ENCODE measurements around the gene NME4. TPM values are rescaled to one million over a fixed set of nuclear protein-coding genes. Genes with fewer than 3 reads are reported as not detected.

The NME4 gene
- polyA plus RNA-seq, 2 of the 4 experiments (the other 2 are of a cell fraction) = 239 to 349 TPM

- no peak for DNase-seq (ENCODE audit: low read depth in 1 of 2, low spot score in 1 of 2)
- Histone ChIP-seq H3K4me3 (peak overlapping the region; percentile 34), H3K9me3 (no peaks in the 10 kb centered on the region), H3K4me2 (peak overlapping the region; percentile 64), H3K4me1 (peaks cover 13% of the 10 kb centered on the region; the same call in 2 of the 3 replicates), H3K27ac (peak overlapping the region; percentile 49 to 84)
- 90% methylated on average over 18 of the region's 25 CpGs for WGBS (ENCODE audit: missing lambda C conversion rate)
- POLR2A ChIA-PET = interaction anchor here (0.6 to 2.1 kb wide), 7 partner anchors 17 to 251 kb away, joined by 3 to 11 read pairs (median 3); partner anchors contain the start of genes FAM234A and MRPL28
- no peak for FAIRE-seq
- CTCF ChIA-PET = interaction anchor here (0.6 to 12.6 kb wide), 9 partner anchors 11 to 288 kb away, joined by 3 to 76 read pairs (median 5); no protein-coding TSS in a partner anchor
- no peak for TF ChIP-seq JUN (IDR thresholded peaks at IDR 0.05)
- TF ChIP-seq BCL3 (IDR thresholded peaks at IDR 0.05) = no peak
- TF ChIP-seq TP53 (CRISPR knock-in tag; IDR thresholded peaks at IDR 0.05) = no peak
- TF ChIP-seq RNF2 (IDR thresholded peaks at IDR 0.05; ENCODE audit: borderline replicate concordance, low read depth) = no peak
- no peak for TF ChIP-seq FOXS1 (CRISPR knock-in tag; IDR thresholded peaks at IDR 0.05)
- TF ChIP-seq EHMT2 (IDR thresholded peaks at IDR 0.05; ENCODE audit: low read depth) = no peak
- no peak for TF ChIP-seq CBX8 (IDR thresholded peaks at IDR 0.05)
- no peak for TF ChIP-seq GATA3 (IDR thresholded peaks at IDR 0.05; ENCODE audit: borderline replicate concordance)
- TF ChIP-seq ESRRA (IDR thresholded peaks at IDR 0.05; ENCODE audit: borderline replicate concordance, low read length) = no peak
- no peak for TF ChIP-seq POLR2AphosphoS2 (conservative IDR thresholded peaks at IDR 0.05; ENCODE audit: low read length)
- TF ChIP-seq RFX5 (IDR thresholded peaks at IDR 0.05) = no peak
- TF ChIP-seq CEBPB (IDR thresholded peaks at IDR 0.05) = no peak
- TF ChIP-seq POLR2A (IDR thresholded peaks at IDR 0.05; ENCODE audit: low read length) = no peak; the same call in 1 of the 2 replicates
- no peak for TF ChIP-seq CHD2 (IDR thresholded peaks at IDR 0.05; ENCODE audit: low read length, partially characterized antibody)
- TF ChIP-seq, protein P1, sequence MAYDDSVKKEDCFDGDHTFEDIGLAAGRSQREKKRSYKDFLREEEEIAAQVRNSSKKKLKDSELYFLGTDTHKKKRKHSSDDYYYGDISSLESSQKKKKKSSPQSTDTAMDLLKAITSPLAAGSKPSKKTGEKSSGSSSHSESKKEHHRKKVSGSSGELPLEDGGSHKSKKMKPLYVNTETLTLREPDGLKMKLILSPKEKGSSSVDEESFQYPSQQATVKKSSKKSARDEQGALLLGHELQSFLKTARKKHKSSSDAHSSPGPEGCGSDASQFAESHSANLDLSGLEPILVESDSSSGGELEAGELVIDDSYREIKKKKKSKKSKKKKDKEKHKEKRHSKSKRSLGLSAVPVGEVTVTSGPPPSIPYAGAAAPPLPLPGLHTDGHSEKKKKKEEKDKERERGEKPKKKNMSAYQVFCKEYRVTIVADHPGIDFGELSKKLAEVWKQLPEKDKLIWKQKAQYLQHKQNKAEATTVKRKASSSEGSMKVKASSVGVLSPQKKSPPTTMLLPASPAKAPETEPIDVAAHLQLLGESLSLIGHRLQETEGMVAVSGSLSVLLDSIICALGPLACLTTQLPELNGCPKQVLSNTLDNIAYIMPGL (CRISPR knock-in tag; IDR thresholded peaks at IDR 0.05; ENCODE audit: borderline replicate concordance) = no peak
- peak; percentile 32 to 35 for ATAC-seq
Observed at GRCh38 chr16:353404-354290, 43.4 kb upstream of the NME4 start.

DNA sequence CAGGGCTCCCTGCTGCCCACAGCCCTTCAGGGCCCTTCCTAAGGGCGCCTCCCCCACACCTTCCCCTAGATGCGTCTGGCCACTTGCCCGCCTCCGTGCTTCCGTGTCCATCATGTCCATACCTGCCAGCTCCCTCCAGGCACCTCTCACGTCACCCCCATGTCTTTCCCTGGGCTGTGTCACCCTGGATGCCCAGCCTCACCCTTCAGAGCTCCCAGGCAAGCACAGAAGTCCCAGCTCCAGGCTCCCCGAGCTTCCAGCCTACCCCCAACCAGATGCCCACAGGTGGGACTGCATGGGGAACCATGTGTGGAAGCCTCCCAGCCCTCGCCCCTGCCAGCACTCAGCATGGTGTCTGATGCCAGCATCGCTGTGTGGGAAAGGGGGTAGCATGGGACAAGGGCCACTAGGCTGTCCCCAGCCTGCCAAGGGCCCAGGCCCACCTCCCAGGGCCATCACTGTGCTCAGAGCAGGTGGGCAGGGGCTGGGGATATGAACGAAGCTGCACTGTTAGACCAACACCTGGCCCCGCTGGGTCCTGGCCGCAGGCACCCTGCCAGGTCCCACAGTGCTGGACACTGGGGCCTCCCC, 42.6 kb upstream of the NME4 start:
- Histone ChIP-seq H3K9me3 (no peaks in the 10 kb centered on the region), H3K4me2 (no peak overlapping the region), H3K4me3 (no peak overlapping the region), H3K4me1 (peaks cover 13% of the 10 kb centered on the region; the same call in 2 of the 3 replicates), H3K27ac (no peak overlapping the region)
- 88% methylated on average over 12 of the region's 12 CpGs for WGBS (ENCODE audit: missing lambda C conversion rate)
- ChIA-PET CTCF (interaction anchor here (1.6 to 12.6 kb wide), 5 partner anchors 10 to 289 kb away, joined by 3 to 76 read pairs (median 5); no protein-coding TSS in a partner anchor), POLR2A (interaction anchor here (0.5 to 1.3 kb wide), 2 partner anchors 16 to 215 kb away, joined by 3 to 6 read pairs; partner anchors contain the start of gene MRPL28)
- no peak for TF ChIP-seq KDM1A (IDR thresholded peaks at IDR 0.05; ENCODE audit: low read depth)
- TF ChIP-seq MAFK (IDR thresholded peaks at IDR 0.05; ENCODE audit: partially characterized antibody) = no peak
- FAIRE-seq (no peak), ATAC-seq (no peak), DNase-seq (ENCODE audit: low read depth in 1 of 2, low spot score in 1 of 2) (no peak)

DNA sequence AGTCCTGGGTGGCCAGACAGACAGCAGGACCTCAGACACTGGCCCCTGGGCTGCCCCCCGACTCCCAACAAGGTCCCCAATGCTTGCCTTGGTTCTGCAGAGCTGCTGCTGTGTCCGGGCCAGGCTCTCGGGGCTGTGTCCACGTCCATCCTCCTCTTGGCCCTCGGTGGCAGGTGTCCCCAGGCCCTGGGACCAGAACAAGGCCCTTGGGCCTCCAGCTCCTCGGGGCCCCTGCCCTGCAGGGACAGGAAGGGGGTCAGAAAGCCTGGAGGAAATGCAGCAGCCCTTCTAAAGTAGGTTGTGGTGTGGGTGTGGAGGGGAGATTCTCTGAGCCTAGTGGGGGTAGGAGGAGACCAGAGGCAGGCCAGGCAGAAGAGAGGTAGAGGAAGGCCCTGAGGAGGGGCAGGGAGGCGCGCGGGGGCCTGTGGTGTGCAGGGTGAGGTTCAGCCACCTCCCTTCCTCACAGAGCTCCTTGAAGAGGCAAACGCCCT, 42.0 kb upstream of the NME4 start:
- ATAC-seq = no peak
- no peak for DNase-seq (ENCODE audit: low read depth in 1 of 2, low spot score in 1 of 2)
- CTCF ChIA-PET = interaction anchor here (1.6 to 12.6 kb wide), 5 partner anchors 10 to 289 kb away, joined by 3 to 76 read pairs (median 5); no protein-coding TSS in a partner anchor
- FAIRE-seq = no peak
- POLR2A ChIA-PET = interaction anchor here (0.5 to 1.3 kb wide), 2 partner anchors 16 to 216 kb away, joined by 3 to 6 read pairs; partner anchors contain the start of gene MRPL28
- H3K4me3 ChIP-seq = no peak overlapping the region
- H3K4me2 ChIP-seq = no peak overlapping the region
- no peak overlapping the region for H3K27ac ChIP-seq
- H3K4me1 ChIP-seq = peaks cover 13% of the 10 kb centered on the region; the same call in 2 of the 3 replicates
- WGBS (ENCODE audit: missing lambda C conversion rate) = 89% methylated on average over 5 of the region's 10 CpGs
- H3K9me3 ChIP-seq = no peaks in the 10 kb centered on the region
- TF ChIP-seq REST (IDR thresholded peaks at IDR 0.05) (no peak), GATA3 (IDR thresholded peaks at IDR 0.05; ENCODE audit: borderline replicate concordance) (no peak), SMC3 (IDR thresholded peaks at IDR 0.05) (no peak), TFCP2L1 (CRISPR knock-in tag; IDR thresholded peaks at IDR 0.05) (no peak), NFE2L2 (conservative IDR thresholded peaks at IDR 0.05; ENCODE audit: low read length) (no peak), CHD4 (IDR thresholded peaks at IDR 0.05; ENCODE audit: borderline replicate concordance) (no peak), ZC3H11A (IDR thresholded peaks at IDR 0.05) (no peak), RNF2 (IDR thresholded peaks at IDR 0.05; ENCODE audit: borderline replicate concordance, low read depth) (no peak)
- TF ChIP-seq, protein P2, sequence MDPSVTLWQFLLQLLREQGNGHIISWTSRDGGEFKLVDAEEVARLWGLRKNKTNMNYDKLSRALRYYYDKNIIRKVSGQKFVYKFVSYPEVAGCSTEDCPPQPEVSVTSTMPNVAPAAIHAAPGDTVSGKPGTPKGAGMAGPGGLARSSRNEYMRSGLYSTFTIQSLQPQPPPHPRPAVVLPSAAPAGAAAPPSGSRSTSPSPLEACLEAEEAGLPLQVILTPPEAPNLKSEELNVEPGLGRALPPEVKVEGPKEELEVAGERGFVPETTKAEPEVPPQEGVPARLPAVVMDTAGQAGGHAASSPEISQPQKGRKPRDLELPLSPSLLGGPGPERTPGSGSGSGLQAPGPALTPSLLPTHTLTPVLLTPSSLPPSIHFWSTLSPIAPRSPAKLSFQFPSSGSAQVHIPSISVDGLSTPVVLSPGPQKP (IDR thresholded peaks at IDR 0.05; ENCODE audit: low read depth, low read length) = no peak
